ENCODE data around the gene AHDC1. TPM values are rescaled to one million over a fixed set of nuclear protein-coding genes. Genes with fewer than 3 reads are reported as not detected.

AHDC1 gene
- total and polyA plus RNA-seq, 2 of the 13 experiments (the other 11 are each of a cell fraction or from before 2014, with no cell fraction given): 1.0 to 2.7 TPM

DNA sequence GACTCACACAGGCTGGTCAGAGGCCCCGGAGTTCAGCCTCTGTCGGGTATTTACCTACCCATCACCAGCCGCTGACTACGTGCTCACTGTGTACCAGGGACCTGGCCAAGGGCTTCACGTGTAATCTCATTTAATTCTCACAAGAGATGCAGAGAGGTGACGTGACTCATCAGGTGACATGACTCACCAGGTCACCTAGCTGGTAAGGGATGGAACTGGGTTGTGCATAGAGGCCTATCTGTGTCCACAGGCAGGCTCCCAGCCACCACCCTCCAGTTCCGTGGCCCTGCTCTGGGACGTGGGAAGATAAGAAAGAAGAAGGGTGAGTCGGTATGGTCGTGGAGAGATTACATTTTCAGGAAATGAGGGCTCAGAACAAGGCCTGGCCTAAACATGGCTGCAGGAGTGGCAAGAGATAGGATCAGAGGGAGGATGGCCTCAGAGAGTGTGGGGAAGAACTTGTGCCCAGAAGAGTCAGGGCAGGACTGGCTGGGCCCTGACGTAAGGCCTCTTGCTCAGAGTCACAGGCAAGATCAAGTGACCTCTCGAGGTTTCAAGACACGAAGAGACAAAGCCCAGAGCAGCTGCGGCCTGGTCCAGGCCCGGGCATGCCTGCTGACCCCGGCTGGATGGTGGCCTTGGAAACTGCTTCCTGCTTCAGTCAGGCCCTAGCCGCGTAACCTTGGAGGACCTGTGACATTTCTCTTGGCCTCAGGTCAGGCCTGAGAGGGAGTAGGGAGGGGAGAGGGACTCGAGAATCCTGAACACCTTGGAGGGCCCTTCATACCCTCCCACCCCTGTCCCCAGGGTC is 61.3 kb downstream of the AHDC1 start (continued):
- TF ChIP-seq, protein P1, sequence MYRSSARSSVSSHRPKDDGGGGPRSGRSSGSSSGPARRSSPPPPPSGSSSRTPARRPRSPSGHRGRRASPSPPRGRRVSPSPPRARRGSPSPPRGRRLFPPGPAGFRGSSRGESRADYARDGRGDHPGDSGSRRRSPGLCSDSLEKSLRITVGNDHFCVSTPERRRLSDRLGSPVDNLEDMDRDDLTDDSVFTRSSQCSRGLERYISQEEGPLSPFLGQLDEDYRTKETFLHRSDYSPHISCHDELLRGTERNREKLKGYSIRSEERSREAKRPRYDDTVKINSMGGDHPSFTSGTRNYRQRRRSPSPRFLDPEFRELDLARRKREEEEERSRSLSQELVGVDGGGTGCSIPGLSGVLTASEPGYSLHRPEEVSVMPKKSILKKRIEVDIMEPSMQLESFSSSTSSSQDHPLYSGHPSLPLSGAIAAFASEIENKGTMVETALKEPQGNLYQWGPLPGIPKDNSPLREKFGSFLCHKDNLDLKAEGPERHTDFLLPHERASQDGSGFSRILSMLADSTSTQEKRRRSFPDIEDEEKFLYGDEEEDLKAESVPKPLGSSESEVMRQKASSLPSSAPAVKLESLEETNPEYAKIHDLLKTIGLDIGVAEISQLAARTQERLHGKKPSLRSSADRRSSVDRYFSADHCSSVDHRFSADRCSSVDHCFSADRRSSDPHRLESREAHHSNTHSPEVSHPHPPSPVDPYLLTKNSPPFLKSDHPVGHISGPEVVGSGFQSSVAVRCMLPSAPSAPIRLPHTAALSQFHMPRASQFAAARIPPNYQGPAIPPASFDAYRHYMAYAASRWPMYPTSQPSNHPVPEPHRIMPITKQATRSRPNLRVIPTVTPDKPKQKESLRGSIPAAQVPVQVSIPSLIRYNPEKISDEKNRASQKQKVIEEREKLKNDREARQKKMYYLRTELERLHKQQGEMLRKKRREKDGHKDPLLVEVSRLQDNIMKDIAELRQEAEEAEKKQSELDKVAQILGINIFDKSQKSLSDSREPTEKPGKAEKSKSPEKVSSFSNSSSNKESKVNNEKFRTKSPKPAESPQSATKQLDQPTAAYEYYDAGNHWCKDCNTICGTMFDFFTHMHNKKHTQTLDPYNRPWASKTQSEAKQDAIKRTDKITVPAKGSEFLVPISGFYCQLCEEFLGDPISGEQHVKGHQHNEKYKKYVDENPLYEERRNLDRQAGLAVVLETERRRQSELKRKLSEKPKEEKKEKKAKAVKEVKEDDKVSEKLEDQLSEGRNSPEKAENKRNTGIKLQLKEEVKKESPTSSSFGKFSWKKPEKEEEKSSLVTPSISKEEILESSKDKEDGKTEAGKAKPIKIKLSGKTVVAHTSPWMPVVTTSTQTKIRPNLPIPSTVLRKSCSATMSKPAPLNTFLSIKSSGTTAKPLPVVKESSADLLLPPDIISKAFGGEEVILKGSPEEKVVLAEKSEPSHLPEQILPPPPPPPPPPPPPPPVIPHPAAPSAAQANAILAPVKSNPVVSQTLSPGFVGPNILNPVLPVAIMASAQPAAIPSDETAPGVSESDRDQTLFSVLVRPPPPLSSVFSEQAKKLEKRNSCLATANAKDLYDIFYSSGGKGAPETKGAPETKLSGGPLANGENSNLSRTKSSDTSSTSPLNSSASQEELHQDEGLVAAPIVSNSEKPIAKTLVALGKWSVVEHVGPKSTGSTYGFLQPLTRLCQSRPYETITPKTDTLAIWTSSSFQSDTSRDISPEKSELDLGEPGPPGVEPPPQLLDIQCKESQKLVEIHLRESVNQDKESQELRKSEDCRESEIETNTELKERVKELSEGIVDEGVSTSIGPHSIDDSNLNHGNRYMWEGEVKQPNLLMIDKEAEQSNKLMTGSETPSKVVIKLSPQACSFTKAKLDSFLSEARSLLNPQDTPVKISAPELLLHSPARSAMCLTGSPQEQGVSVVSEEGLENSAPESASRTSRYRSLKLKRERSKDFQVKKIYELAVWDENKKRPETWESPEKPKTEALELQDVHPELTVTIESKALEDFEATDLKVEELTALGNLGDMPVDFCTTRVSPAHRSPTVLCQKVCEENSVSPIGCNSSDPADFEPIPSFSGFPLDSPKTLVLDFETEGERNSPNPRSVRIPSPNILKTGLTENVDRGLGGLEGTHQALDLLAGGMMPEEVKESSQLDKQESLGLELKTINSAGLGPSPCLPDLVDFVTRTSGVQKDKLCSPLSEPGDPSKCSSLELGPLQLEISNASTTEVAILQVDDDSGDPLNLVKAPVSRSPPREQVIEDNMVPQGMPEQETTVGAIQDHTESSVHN (CRISPR knock-in tag; IDR thresholded peaks at IDR 0.05): no peak
- TF ChIP-seq THAP7 (CRISPR knock-in tag; IDR thresholded peaks at IDR 0.05) (peak; percentile 33; the same call in 1 of the 2 replicates), ZNF510 (CRISPR knock-in tag; IDR thresholded peaks at IDR 0.05; ENCODE audit: low read depth) (no peak), ISL2 (CRISPR knock-in tag; IDR thresholded peaks at IDR 0.05) (0 out of 2 replicates have a peak, but pooled peaks have one; percentile 13), CTCF (CRISPR knock-in tag; IDR thresholded peaks at IDR 0.05) (no peak), ZNF609 (CRISPR knock-in tag; IDR thresholded peaks at IDR 0.05; ENCODE audit: borderline replicate concordance) (peak; percentile 69; the same call in 1 of the 2 replicates), JUND (CRISPR knock-in tag; IDR thresholded peaks at IDR 0.05) (peak; percentile 94), MATR3 (CRISPR knock-in tag; IDR thresholded peaks at IDR 0.05) (no peak), SOX6 (IDR thresholded peaks at IDR 0.05) (no peak), SOX6 (CRISPR knock-in tag; IDR thresholded peaks at IDR 0.05) (peak; percentile 51), ZBTB42 (CRISPR knock-in tag; IDR thresholded peaks at IDR 0.05) (no peak), TEAD2 (CRISPR knock-in tag; IDR thresholded peaks at IDR 0.05) (no peak)

Data from HepG2 (cell line).